Endothelial cell of umbilical vein (primary cell): ENCODE results near the gene INCENP. TPM values are rescaled to one million over a fixed set of nuclear protein-coding genes. Genes with fewer than 3 reads are reported as not detected.

Source experiments
- BruUV-seq: library from RNA; stranded (reverse); fragments of 400-500 nt; replicated peaks from 2 replicates; lab custom pipeline; 2021; lab: Mats Ljungman, UMichigan
- CTCF ChIA-PET: fragments of 300-600, 350-600 bp; sonication (Branson Sonifier 250); formaldehyde crosslinking; loops from one replicate; lab custom pipeline; 2021; ENCODE audit warnings: antibody characterized with exemption, inconsistent platforms; lab: Charles Lee
- POLR2A ChIA-PET: fragments of 300-600, 350-600 bp; sonication (Branson Sonifier 250); formaldehyde crosslinking; loops from one replicate; lab custom pipeline; 2021; ENCODE audit warnings: antibody characterized with exemption, inconsistent platforms; lab: Charles Lee
- DNase-seq: peaks from one replicate; pipeline ENCODE4 v3.0.0-alpha.2; 2011; ENCODE audit warnings: low read depth, low spot score
- FAIRE-seq: peaks from 2 replicates; lab custom pipeline; 2011; peaks lifted over from hg19 to GRCh38; lab: Jason Lieb, UNC
- H2AFZ ChIP-seq: 2 replicates; pipeline ENCODE4 v1.6.0; 2012; ENCODE audit warnings: low read depth, low read length, control low read depth, inconsistent platforms
- H3K27ac ChIP-seq: 2 replicates; pipeline ENCODE4 v1.5.1; 2011; ENCODE audit warnings: low read depth, mild to moderate bottlenecking, control low read depth, low read length, moderate library complexity; ENCODE audit not compliant: insufficient read depth
- H3K27me3 ChIP-seq, 2 experiments: 2 replicates each; pipeline versions ENCODE4 v1.6.0 to v1.6.1; 2011; ENCODE audit warnings: low read length in 2 of 2, mixed read lengths in 1 of 2; ENCODE audit not compliant: control insufficient read depth in 2 of 2, insufficient read depth in 2 of 2
- H3K36me3 ChIP-seq, 2 experiments: 2 replicates in 1 of 2; 3 replicates in 1 of 2; pipeline ENCODE4 v1.5.1; 2011; ENCODE audit warnings: low read length in 2 of 2, mild to moderate bottlenecking in 1 of 2, moderate library complexity in 1 of 2; ENCODE audit not compliant: control insufficient read depth in 2 of 2, insufficient read depth in 2 of 2; ENCODE audit errors: extremely low read depth in 1 of 2
- H3K4me1 ChIP-seq: 3 replicates; pipeline ENCODE4 v1.5.1; 2011; ENCODE audit warnings: mild to moderate bottlenecking, low read length; ENCODE audit not compliant: control insufficient read depth, insufficient read depth; ENCODE audit errors: extremely low read depth
- H3K4me2 ChIP-seq: 2 replicates; pipeline ENCODE4 v1.6.1; 2011; ENCODE audit warnings: low read length, control low read depth, mixed read lengths; ENCODE audit not compliant: insufficient read depth
- H3K4me3 ChIP-seq, 3 experiments: fragments of 200-600 bp in 1 of 3; sonication (generic), shearing (Covaris generic) in 1 of 3; replicated peaks in 1 of 3; 2 replicates each; pipeline ENCODE4 v1.5.1; 2011 to 2016; ENCODE audit warnings: control low read depth in 3 of 3, low read length in 3 of 3, mild to moderate bottlenecking in 2 of 3, inconsistent platforms in 1 of 3, low read depth in 1 of 3, moderate library complexity in 1 of 3; ENCODE audit not compliant: insufficient read depth in 1 of 3
- H3K79me2 ChIP-seq: 2 replicates; pipeline ENCODE4 v1.6.0; 2012; ENCODE audit warnings: low read length, inconsistent platforms; ENCODE audit not compliant: control insufficient read depth, insufficient read depth
- H3K9ac ChIP-seq: replicated peaks from 2 replicates; pipeline ENCODE3; 2011; ENCODE audit warnings: low read length, control low read depth; ENCODE audit not compliant: insufficient read depth; ENCODE audit errors: extremely low read depth
- H3K9me1 ChIP-seq: replicated peaks from 3 replicates; pipeline ENCODE4 v1.6.0; 2011; ENCODE audit warnings: mild to moderate bottlenecking, low read length; ENCODE audit not compliant: control insufficient read depth, insufficient read depth; ENCODE audit errors: extremely low read depth
- H3K9me3 ChIP-seq: replicated peaks from 2 replicates; pipeline ENCODE4 v1.5.1; 2012; ENCODE audit warnings: low read length, inconsistent platforms; ENCODE audit not compliant: control insufficient read depth, insufficient read depth
- H4K20me1 ChIP-seq: replicated peaks from 2 replicates; pipeline ENCODE3; 2011; ENCODE audit warnings: mild to moderate bottlenecking, low read length; ENCODE audit not compliant: control insufficient read depth, insufficient read depth; ENCODE audit errors: extremely low read depth
- EZH2 ChIP-seq: IDR thresholded peaks from 2 replicates; pipeline ENCODE4 v1.6.1; 2012; ENCODE audit warnings: borderline replicate concordance, low read depth, mild to moderate bottlenecking, moderate library complexity, low read length, inconsistent platforms; ENCODE audit not compliant: severe bottlenecking
- FOS ChIP-seq: IDR thresholded peaks from 2 replicates; pipeline ENCODE4 v1.6.1; 2011; ENCODE audit warnings: mild to moderate bottlenecking, low read length, moderate library complexity, borderline replicate concordance; ENCODE audit not compliant: insufficient read depth
- GATA2 ChIP-seq: IDR thresholded peaks from 2 replicates; pipeline ENCODE4 v1.7.0; 2011; ENCODE audit warnings: low read depth, mild to moderate bottlenecking, moderate library complexity, mixed read lengths, low read length; ENCODE audit not compliant: insufficient read length, insufficient read depth
- JUN ChIP-seq: IDR thresholded peaks from 2 replicates; pipeline ENCODE4 v1.6.1; 2011; ENCODE audit warnings: borderline replicate concordance, low read depth; ENCODE audit not compliant: insufficient read length, insufficient read depth
- MAX ChIP-seq: IDR thresholded peaks from 2 replicates; pipeline ENCODE4 v1.6.1; 2011; ENCODE audit not compliant: insufficient read depth, insufficient read length
- MYC ChIP-seq: IDR thresholded peaks from one replicate; pipeline ENCODE4 v1.6.1; 2011; ENCODE audit warnings: mild to moderate bottlenecking, low read depth, low read length
- POLR2A ChIP-seq: IDR thresholded peaks from 2 replicates; pipeline ENCODE4 v1.6.1; 2012; ENCODE audit warnings: low read depth, mild to moderate bottlenecking, control low read depth, low read length
- POLR2AphosphoS5 ChIP-seq: IDR thresholded peaks from 2 replicates; pipeline ENCODE4 v1.6.1; 2012; ENCODE audit warnings: low read depth, mild to moderate bottlenecking, control low read depth, low read length, moderate library complexity; ENCODE audit not compliant: insufficient read depth
- dilution Hi-C: fragments of 300-500 bp; cut with MboI; formaldehyde crosslinking; loops from one replicate; pipeline ENCODE4 v1.15.0; 2019; ENCODE audit warnings: low sequenced_read_pairs; ENCODE audit not compliant: extremely low pct_ligation_motif_present
- intact Hi-C: fragments of 100-400 bp; cut with micrococcal nuclease; formaldehyde crosslinking; loops from one replicate; pipeline ENCODE4 v1.10.0; 2022
- polyA plus RNA-seq, 4 experiments: library from polyadenylated mRNA; depleted of rRNA in 3 of 4; stranded (reverse) in 3 of 4; unstranded in 1 of 4; fragments of >200 nt; gene quantifications; 2 replicates each; pipeline versions ENCODE4 v1.2.1 to v1.2.3, GENCODE V29; 2011 to 2012; ENCODE audit warnings: missing spikeins in 1 of 4
- total RNA-seq: library from RNA; stranded (reverse); gene quantifications from 2 replicates; pipeline ENCODE4 v1.2.3, GENCODE V29; 2021
- TF ChIP-seq, protein P1 (sequence below), 2 donors: IDR thresholded peaks; 1 replicate in 1 of 2; 2 replicates in 1 of 2; pipeline ENCODE4 v1.5.1; 2011; ENCODE audit warnings: low read length in 2 of 2, mild to moderate bottlenecking in 2 of 2, moderate library complexity in 2 of 2, control low read depth in 1 of 2, inconsistent platforms in 1 of 2, low read depth in 1 of 2; ENCODE audit not compliant: insufficient read depth in 1 of 2; ENCODE audit errors: extremely low read depth in 1 of 2

INCENP gene
- total and polyA plus RNA-seq, 2 donors (not counting 3 experiments of a cell fraction or from before 2014, with no cell fraction given): 22.9 to 86.8 TPM

DNA sequence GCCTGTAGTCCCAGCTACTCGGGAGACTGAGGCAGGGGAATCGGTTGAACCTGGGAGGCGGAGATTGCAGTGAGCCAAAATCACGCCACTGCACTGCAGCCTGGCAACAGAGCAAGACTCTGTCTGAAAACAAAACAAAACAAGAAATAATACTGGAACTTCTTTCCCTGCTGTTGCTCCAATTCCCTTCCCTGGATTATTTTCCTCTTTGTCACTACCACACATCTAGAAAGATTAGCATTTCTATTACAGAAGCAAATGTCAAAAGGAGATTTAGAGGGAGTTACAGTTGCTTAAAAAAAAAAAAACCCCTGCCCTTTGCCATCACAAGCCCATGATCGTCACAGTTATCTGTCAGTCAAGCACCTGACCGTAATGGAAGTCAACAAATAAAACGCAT, 48.5 kb downstream of the INCENP start:
- peaks cover 6% of the 10 kb centered on the region for H3K4me1 ChIP-seq
- DNase-seq: no peak
- H3K9me1 ChIP-seq: no peaks in the 10 kb centered on the region
- intact Hi-C loops: no loop called here
- H3K4me2 ChIP-seq: no peak overlapping the region
- H3K4me3 ChIP-seq: no peak overlapping the region
- H3K27ac ChIP-seq: no peak overlapping the region
- H2AFZ ChIP-seq: no peak overlapping the region
- H3K36me3 ChIP-seq: no peaks in the 10 kb centered on the region
- ChIA-PET POLR2A (no interaction called here), CTCF (interaction anchor here (0.8 to 4.2 kb wide), 10 partner anchors 8 to 206 kb away, joined by 3 to 22 read pairs (median 6); no protein-coding TSS in a partner anchor)
- H3K9ac ChIP-seq: no peak overlapping the region
- no peaks in the 10 kb centered on the region for H4K20me1 ChIP-seq
- H3K79me2 ChIP-seq: no peaks in the 10 kb centered on the region
- H3K9me3 ChIP-seq: no peaks in the 10 kb centered on the region
- no peak for FAIRE-seq
- BruUV-seq: no TSS peak
- TF ChIP-seq POLR2A (no peak), FOS (no peak), POLR2AphosphoS5 (no peak), MAX (no peak), GATA2 (no peak), EZH2 (no peak), JUN (no peak), MYC (no peak)
- TF ChIP-seq, protein P1, sequence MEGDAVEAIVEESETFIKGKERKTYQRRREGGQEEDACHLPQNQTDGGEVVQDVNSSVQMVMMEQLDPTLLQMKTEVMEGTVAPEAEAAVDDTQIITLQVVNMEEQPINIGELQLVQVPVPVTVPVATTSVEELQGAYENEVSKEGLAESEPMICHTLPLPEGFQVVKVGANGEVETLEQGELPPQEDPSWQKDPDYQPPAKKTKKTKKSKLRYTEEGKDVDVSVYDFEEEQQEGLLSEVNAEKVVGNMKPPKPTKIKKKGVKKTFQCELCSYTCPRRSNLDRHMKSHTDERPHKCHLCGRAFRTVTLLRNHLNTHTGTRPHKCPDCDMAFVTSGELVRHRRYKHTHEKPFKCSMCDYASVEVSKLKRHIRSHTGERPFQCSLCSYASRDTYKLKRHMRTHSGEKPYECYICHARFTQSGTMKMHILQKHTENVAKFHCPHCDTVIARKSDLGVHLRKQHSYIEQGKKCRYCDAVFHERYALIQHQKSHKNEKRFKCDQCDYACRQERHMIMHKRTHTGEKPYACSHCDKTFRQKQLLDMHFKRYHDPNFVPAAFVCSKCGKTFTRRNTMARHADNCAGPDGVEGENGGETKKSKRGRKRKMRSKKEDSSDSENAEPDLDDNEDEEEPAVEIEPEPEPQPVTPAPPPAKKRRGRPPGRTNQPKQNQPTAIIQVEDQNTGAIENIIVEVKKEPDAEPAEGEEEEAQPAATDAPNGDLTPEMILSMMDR (IDR thresholded peaks at IDR 0.05; ENCODE audit: extremely low read depth in 1 of 2, insufficient read depth in 1 of 2, low read depth in 1 of 2, low read length in 2 of 2): no peak
- dilution Hi-C loops: no loop called here
- peaks cover 21 to 40% of the 10 kb centered on the region in 2 experiments for H3K27me3 ChIP-seq
